ENCODE data around the gene DNMT3L.
"Not testable (repeated sequence)": the region's sequence is repeated elsewhere in the genome, so short reads cannot be mapped to it uniquely, and the experiment has no call there.

DNMT3L gene

DNA sequence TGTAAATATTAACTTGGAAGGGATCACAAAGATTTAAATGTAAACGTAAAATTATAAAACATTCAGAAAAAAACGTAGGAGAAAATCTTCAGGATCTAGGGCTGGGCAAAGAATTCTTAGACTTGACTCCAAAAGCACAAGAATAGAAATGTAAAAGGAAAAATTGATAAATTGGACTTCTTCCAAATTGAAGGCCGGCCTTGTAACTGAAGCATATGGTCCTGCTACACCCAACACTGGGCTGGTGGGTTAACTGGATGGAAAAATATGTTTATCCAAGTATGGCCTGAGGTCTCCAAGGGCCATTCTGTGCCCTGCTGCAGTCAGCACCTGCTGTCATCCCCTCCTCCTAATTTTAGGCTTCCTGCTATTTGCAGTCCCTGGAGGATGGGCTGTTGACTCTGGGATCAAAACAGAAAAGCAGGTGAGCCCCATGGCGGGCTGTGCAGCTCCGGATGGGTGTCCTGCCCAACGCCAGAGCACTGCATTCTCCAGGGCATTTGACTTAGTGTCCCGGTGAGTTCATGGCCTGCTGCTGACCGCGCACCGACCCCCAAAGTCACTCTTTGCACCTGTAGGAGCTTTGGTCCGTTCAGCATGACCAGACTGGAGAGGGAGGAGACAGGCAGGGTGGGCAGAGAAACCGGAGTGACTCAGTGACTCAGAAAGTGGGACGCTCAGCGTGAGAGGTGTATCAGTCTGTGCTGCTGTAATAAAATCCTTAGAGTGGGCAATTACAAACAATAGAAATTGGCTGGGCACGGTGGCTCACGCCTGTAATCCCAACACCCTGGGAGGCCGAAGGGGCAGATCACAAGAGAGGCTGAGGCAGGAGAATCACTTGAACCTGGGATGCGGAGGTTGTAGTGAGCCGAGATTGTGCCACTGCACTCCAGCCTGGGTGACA, 17.9 kb upstream of the DNMT3L start:
- DNase-seq (ENCODE audit: low spot score), result no peak

DNA sequence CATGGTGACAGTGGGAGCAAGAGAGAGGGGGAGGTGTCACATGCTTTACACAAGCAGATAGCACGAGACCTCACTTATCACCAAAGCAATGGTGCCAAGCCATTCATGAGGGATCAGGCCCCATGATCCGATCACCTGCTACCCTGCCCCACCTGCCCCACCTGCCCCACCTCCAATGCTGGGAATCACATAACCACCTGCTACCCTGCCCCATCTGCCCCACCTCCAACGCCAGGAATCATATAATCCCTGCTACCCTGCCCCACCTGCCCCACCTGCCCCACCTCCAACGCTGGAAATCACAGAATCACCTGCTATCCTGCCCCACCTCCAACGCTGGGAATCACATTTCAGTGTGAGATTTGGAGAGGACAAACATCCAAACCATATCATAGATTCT, 13.3 kb upstream of the DNMT3L start:
- DNase-seq (ENCODE audit: low spot score), result no peak

DNA sequence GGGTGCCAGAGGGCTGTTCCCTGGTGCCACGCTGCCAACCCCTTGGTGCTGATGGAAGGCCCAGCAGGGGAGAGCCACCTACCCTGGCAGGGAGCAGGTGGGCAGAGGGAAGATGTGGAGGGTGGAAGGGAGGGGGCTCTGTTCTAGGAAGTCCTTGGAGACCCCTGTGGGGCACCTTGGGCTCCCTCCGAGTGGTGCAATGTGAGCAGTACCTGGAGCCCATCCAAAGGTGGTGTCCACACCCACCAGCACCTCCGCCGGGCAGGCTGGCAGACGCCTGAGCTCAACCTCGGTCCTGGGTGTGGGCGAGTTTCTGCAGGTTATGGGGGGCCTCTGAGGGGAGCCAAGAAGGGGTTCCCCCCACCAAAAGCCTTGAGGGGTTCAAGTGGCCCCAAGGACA, 11.3 kb upstream of the DNMT3L start:
- DNase-seq (ENCODE audit: low spot score), result no peak

DNA sequence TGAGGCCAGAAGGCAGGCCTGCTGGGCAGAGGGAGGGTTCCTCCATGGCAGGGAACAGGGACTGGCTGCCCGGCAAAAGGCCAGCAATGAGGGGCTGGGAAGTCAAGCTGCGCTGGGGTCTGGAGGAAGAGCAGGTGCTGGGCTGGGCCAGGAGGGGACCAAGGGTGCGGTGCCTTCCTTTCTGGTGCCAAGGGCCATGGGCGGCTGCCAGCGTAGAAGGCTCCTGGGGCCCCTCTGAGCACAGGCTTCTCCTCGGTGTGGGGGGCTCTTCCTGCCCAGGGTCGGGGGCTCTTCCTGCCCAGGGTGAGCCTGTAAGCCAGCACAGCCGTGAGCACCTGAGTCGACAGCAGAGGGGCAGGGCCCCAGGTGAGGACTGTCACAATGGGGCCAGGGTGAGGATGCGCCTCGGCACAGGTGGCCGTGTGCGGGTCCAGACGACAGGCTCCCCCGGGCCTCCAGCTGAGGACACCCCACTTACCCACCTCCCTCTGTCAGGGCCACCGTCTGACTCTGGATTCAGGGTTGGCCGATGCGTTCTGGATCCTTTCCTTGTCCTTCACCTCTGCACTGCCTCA, 10.7 kb upstream of the DNMT3L start:
- no peak for DNase-seq (ENCODE audit: low spot score)

DNA sequence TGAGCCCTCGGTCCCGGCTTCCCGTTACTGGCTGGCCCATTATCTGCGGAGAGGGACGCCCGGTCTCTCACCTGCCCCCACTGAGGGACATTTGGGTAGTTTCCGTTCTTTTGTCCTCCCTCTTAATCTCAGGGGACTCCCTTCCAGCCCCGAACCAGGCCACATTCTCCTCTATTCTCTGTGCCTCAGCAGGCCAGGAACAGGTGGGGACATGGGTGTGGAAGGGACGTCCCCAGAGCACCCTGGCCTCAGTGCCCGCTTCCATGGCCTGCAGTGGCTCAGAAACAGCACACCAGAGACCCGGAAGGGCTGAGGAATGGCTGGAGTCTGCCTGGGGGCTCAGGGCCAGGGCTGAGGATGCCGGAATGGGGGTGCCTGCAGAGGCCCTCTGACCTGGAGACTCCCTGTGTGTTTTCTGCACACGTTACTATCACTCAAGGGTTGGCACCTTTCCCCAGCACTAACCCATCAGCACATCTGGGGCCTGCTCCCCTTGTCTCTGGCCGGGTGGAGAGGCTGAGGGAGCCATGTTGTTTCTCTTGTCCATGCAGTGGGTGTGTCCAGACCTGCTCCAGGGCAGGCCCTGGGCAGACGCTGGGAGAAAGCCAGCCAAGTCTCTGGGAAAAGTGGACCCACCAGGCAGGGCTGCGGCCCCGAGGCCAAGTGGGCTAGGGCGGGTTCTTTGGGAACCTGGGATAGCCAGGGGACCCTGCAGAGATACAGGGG, 10.0 kb upstream of the DNMT3L start:
- no peak for DNase-seq (ENCODE audit: low spot score)

DNA sequence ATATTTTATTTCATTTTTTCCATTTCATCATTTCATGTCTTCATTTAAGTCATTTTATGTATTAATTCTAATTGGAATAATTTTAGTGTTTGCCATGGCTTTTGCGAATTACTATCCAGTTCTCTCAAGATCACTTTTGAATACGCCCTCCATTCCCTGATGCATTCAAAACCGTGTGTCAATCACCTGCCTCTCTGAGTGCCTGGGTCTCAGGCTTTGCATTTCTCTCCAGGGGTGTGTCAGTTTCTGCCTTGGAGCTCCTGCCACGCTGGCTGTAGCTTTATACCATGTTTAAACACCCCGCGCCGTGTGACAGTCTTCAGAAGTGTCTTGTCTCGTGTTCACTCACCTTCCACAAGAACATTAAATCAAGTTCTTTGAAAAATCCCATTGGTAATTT, 7.4 kb upstream of the DNMT3L start:
- no peak for DNase-seq (ENCODE audit: low spot score)

DNA sequence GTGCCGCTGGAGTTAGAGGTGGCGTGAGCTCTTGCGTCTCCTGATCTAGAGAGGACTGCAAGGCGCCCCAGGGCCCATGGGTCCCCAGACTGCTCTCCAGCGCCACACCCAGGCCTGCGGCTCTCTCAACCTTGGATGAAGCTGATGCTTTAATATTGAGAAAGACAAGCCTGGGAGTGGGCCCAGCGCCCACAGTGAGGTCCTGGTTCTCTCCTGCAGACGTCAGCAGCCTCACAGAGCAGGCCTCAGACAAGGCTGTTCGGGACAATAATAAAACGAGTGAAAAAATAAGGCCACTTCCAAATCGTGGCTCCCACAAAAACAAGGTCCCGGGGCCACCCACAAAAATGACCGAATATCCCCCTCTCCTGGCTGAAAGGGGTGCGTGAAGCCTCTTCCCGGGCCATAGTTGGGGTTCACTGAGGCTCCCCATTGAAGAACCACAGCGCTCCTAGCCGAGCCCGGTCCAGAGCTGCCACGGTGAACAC, 6.0 kb upstream of the DNMT3L start:
- DNase-seq (ENCODE audit: low spot score), result no peak

DNA sequence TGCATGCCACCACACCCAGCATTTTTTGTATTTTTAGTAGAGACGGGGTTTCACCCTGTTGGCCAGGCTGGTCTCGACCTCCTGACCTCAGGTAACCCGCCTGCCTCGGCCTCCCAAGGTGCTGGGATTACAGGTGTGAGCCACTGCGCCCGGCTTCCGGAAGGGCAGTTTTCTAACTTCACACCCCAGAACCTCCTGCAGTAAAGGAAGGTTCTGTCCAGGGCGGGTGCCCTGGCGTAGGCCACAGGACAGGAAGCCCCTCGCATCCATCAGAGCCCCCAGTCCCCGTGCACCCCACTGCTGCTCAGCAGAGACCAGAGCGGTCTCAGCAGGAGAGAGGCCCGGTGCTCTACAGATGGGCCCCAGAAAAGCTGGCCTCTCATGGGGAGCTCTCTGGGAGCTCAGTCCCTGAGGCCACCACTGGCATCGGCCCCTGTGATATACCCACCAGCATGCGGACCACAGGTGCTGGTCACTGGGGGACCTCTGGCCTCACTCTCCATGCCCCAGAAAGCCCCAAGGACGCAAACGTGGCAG, 4.1 kb upstream of the DNMT3L start:
- no peak for DNase-seq (ENCODE audit: low spot score)

DNA sequence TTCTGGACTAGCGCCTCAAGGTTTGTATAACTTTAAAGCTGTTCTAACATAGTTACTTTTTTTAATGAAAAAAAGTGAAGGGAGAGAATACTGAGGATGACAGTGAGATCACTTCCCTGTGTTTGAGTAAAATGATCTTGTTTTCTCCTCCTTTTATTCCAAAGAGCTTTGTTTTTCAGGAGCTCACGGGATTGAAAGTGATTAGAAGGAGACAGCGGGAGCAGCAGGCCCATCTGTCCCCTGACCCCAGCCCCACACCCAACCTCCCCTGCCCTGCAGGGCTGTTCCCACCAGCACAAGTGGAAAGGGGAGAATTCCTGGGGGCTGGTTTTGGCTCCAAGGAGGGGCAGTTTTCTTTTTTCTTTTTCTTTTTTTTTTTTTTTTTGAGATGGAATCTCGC, 2.1 kb upstream of the DNMT3L start:
- DNase-seq (ENCODE audit: low spot score), result no peak

DNA sequence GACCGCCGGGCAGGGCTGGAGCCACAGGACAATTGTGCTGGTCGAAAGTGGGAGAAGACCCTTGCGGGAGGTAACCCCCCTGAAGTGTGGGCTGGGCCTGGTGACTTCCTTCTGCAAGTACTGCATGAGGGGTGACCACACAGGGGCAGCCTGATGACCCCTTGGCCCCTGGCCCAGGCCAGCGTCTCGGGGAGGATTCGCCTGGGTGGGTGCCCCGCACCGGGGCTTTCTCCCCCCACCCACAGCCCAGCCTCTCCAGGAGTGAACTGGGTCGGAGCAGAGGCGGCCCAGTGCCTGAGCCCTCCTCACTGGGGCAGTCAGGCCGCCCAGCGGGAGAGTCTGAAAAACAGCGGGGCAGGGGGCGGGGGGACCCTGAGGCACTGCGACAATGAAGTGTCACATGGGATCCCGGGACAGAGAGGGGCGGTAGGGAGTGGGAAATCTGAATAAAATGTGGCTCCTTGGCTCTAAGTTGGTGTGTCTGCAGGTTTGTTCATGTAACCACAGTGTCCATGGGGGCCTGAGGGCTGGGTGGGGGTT, 1.6 kb upstream of the DNMT3L start:
- no peak for DNase-seq (ENCODE audit: low spot score)

DNA sequence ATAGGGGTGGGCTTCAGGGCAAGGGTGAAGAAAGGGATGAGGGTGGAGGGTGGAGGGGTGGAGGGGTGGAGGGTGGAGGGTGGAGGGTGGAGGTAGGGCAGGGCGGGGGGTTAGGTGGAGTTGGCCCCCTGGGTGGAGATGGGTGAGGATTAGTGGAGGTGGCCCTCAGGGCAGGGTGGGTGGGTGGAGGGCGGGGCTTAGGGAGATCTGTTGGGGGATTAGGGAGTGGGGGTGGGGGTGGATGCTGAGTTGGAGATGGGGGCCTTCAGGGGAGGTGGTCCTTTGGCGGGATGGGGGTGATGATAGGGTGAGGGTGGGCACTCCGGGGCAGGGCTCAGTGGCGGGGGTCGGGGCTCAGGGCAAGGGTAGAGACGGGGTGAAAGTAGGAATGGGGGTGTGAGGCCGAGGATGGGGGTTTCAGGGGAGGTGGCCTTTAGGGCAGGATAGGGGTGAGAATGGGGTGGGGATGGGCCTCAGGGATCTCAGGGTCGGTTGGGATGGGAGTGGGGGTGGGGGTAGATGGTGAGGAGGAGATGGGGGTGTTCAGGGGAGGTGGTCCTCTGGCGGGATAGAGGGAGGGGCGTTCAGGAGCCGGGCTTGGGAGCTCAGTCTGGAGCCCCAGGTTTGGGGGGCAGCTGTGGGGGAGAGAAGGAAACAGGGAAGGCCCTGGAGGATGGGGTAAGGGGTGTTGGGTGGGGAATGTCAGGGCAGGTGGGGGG, 800 bp upstream of the DNMT3L start:
- DNase-seq (ENCODE audit: low spot score), result no peak

DNA sequence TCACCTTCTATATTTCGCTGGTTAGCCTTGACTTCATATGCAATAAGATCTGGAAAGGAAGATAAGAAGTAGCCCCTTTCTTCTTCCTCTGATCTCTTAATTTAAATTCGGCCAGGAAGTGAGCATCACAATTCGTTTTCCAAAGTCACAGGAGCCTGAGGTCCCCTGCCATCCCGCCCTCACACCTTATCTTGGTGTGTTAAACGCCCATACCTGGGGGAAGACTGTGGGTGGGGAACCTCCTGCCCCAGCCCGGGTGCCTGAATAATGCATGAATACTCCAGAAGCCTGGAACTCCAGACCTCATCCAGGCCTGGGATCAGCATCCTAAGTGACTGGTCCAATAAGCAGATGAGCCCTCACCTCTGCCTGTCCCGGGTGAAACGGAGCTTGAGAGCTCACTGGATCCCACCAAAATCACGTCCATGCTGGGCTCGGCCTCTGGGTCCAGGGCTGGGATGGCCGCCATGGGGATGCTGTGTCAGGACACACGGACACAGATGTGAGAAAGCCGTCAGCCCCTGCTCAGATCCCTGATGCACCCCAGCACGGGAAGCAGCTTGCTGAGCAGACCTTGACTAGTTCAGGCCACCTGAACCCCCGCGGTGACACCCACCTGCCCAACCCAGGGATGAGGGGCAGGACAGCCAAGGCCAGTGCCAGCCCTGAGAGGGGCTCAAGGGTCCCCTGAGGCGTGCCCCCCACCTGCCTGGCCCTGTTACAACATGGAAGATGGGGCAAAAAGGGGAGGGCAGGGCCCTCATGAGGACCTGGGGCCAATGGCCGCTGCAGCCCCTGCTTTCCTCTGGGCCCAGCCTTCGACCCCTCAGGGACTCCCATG, 686 bp downstream of the DNMT3L start:
- DNase-seq (ENCODE audit: low spot score), result no peak

DNA sequence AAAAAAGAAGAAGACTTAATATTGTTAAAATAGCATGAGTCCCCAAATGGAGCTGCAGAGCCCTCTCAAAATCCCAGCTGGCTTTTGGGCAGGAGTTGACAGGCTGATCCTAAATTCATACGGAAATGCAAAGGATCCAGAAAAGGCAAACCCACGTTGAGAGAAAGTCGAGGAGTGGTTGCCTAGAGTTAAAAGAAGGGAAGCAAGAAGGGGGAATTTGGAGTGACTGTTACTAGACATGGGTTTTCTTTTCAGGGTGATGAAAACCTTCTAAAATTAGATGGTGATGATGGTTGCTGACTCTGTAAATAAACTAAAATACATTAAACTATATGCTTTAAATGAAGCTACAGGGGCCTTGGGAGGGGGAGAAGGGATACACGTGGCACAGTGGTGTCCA, 1.6 kb downstream of the DNMT3L start:
- DNase-seq (ENCODE audit: low spot score), result no peak

DNA sequence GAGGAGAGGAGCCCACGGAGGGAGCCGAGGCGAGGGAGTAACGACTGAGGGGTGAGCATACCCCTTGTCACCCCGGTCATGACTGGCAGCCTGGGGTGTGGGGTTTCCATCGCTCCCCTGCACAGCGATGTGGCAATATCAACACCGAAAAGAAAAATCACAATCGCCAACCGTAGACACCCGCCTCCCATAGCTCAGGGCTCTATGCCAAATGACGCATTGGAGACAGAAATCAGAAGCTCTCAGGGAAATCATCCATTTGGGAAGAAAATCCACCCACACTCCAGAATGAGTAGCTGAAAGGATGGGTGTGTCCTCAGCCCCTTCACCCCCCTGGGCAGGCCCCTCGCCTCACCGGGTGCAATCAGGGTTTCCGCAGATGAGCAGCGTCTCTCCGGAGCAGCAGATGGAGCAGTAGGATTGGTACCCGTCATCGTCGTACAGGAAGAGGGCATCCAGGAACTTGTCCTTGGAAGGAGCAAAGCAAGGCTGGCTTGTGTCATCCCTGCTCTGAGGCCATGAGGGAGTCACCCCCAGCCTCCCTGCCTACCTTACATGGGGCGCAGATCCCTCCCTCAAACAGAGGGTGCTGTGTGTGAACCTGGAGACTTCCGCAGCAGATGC, 2.5 kb downstream of the DNMT3L start:
- no peak for DNase-seq (ENCODE audit: low spot score)

DNA sequence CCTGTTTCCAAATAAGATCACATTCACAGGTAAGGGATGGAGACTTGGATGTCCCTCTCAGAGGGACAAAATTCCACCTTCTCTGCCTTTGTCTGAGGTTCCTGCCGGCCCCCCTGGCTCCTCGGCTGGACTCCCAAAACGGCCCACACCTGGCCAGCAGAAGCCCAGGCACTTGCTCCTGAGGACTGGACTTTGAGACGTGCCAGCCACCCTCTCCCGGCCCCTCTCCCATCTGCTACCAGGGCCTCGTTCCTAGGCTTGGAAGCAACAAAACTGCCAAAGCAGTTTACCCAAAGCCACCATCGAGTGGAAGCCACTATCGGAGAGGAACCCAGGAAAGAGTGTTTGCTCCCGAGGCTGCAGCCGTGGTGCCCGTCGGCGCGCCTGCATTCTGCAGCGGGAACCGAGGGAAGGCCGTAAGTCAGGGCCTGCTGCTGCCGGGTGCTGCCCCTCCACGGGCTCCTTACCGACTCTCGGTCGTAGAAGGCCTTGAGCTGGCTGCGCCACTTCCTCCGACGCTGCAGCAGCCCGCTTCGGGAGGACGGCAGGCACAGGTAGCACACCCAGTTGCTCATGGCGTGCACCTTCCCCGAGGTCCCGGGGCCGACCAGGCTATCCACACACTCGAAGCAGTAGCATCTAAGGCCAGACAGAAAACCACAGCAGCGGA, 3.5 kb downstream of the DNMT3L start:
- DNase-seq (ENCODE audit: low spot score), result no peak

DNA sequence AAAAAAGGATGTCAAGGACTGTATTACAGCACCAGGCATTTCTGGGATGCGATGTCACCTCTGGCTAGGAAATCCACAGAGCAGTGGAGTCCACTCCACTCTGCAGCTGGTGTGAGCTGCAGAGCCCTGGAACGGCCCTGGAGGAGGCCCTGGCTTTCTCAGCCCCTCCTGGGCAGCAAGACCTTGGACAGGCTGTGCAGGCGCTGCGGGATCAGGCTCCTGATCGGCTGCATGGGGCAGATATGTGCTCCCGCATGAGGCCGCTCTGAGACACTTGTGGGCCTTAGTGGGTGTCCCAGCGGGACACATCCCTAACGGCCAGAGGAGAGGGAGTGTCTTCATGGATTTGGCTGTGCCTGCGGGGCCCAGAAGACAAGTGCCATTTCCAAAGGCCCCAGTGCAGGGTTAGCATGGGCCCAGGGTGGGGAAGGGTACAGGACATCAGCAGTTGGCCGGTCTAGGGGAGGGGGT, 6.2 kb downstream of the DNMT3L start:
- no peak for DNase-seq (ENCODE audit: low spot score)

DNA sequence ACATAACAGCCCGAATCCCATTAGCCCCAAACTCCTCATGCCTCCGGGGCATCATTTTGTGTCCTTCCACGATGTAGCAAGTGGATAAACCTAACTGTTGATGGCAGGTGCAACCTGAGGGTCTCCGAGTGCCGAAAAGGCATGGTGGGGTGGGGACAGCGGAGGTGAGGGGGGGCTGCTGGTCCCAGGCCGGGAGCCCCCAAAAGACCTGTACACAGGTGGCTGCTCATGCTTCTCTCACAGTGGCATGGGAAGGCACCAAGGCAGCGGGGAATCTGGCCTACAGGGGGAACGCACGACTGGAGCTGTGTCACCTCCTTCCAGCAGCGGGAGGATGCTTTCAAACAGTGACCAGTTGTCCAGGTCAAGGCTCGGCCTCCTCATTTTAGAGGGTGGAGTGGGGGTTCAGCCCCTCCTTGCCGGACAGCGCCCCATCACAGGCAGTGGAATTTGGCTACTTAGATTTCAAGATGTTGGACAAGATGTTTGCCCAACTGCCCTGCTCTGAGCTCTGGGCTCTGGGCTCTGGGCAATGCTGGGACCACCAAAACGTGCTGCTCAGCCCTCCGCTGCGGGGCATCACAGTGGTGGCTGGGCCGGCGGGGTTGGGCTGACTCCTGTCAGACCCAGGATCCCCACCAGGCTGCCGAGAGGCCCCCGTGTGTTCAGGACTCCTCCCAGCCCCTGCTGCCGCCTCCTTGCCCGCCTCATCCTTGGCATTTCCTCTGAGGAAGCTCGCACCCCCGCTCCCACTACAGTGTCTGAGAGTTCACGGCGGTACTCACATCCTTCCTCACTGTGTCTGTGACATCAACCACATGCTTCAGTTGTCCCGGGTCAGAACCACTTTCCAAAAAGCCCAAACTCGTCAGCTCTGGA, 7.6 kb downstream of the DNMT3L start:
- no peak for DNase-seq (ENCODE audit: low spot score)

DNA sequence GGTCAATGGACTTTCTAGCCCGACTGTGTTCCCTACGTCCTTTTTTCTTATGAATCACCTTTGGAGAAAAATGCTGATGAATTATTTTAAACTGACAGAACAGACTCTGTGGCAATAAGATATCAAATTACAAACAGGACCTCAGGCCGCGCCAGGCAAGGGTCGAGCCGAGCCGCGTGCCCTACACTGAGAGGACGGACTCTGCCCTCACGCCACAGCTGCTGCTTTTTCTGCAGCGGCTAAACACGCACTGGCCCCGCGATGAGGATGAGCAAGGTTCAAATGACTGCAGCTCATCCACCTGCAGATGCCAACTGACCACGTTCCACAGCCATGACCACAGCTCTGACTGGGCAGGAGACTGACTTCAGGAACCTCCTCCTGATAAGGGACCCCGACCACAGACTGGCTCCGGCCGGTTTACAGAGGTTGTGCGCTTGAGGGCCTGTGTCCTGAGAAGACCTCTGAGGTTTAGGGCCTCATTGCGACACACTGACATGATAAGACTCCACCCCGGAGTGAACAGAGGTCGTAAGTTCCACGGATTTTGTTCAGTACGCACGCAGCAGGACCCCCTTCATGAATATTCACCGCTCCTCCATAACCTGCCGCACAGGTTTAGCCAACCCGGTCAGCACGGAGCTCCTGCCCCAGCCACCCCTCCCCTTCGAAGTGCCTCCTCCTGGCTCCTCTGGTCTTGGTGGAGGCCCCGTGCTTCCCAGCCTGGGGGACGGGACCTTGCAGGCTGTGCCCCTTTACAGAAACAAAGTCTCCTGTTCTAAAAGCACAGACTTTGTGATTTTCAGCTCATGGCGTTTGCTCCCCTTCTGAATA, 12.3 kb downstream of the DNMT3L start:
- not testable (repeated sequence) for DNase-seq (ENCODE audit: low spot score)

Measured in COLO829 (cell line).